GM21447 (cell line): ENCODE measurements around the gene STARD13.
A peak's percentile ranks its signal among the peaks of the same experiment; 100 is the strongest.

Source experiments
- ATAC-seq: cut with Tn5 transposase; IDR thresholded peaks from one replicate; pipeline ENCODE4 v1.9.1; 2021; ENCODE audit not compliant: unreplicated experiment

STARD13 gene

DNA sequence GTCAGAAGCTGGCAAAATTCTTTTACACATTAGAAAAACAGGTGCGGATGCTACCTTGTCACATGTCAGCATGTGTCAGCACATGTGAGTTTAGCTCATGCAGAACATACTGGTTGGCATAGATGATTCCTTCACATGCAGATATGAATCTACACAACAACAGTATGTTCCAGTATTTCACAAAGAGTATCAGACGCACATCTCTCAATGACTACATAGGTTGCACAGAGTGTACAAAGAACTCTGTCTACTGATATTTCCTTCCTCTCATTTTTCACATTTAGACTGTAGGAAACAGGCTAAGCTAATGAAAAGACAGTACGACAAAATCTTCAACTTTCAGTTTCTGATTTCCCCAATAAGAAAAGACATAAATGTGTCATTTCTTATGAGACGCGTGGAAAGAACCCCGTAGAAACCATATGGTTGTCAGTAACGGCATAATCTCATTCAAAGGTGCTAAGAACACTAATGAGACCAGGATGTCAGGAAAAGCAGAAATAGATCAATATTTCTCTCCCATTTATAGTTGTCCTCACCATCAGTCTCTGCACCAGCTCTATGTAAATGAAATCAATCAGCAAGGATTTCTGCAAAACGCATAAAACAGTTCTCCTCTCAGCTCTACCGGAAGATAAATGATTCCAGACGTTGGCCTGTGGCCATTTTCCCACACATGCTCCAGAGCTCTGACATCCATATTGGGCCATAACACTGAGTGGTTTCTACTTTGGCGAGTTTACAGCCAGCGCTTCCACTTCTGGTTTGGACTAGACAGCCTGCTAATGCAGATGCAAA, 81.2 kb downstream of the STARD13 start:
- peak; percentile 35 for ATAC-seq

DNA sequence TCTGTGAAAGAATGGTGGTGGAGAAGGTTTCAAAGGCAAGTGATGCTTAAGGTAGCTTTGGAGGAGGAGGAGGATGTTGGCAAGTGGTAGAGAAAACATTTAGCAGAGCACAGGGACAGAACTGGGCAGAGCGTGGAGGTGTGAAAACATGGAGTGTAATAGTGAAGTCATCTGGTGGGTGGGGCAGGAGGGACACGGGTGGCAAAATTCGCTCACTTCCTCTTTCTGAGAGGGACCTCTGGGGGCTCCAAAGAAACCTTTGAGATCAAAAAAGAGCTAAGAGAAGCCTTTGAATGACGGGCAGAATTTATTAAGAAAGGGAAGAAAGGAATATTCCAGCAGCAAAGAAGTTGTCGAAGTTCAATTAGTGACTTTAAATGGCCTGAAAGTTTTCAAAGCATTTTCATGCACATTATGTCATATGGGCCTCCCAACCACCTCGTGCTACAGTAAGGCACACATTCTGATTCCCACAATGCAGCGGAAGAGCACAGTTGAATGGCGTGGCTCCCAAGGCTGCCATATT, 82.8 kb downstream of the STARD13 start:
- no peak for ATAC-seq

DNA sequence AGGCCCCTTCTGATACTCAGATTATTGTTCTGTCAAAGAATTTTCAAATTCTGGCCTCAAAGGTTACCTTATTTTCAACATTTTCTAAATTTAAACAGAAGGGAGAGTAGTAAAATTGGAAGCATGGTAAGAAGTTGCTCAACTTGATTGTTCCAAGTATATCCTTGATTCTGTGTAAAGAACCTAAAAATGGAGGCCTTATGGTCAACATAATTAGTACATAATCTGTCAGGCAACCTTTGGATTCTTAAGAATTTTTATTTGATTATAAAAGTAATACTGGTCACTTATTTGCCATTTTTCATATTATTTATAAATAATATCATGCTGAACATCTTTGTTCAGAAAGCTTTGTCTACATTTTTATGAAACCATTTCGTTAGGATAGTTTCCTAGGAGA, 83.9 kb downstream of the STARD13 start:
- ATAC-seq = no peak

DNA sequence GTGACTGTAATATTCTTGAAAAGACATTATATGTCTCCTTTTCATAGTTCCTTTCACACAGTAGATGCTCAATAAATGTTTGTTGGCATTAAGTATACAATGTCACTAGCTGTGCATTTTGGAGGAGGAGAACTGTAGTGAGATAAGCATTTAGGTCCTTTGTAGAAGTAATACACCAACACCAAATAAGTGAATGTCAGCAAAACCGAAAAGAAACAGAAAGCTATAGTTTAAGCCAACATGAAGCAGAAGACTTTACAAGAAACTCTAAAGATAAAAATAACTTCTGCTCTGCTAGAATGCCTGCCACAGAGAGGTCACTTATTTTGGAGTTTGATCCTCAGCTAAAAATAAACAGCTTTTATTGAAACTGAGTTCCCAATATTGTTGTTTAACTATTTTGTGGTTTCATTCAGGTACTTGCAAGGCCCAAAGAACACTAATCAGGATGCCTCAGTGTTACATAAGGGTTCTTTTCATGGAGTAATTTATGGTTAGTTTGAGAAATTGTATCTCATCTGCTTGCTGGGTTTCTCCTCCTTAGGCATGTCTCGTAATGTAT, 86.2 kb downstream of the STARD13 start:
- ATAC-seq = no peak

- no peak for ATAC-seq
Measured at GRCh38 chr13:33197541-33197971, 88.0 kb downstream of the STARD13 start.

DNA sequence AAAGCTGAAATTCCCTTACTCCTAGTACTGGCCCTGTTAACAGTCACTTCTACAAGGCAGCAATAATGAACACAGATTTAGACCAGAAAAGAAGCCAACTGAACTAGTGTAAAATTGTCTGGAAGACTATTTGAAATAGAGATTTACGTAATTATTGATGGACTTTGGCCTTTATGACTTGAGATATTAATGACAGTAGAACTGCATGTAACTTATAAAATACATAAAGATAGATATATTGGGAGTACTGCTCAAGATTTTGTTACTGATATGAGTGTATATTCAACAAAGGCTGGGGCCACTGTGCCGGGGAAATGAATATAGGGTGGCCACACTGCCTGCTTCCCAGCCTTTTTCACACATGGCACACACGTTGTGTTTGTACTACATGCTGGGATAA, 88.8 kb downstream of the STARD13 start:
- no peak for ATAC-seq

- ATAC-seq = no peak
Measured at GRCh38 chr13:33195693-33196464, 89.7 kb downstream of the STARD13 start.

- peak; percentile 76 for ATAC-seq
Measured at GRCh38 chr13:33194820-33195692, 90.5 kb downstream of the STARD13 start.

GRCh38 chr13:33193428-33193974, 92.1 kb downstream of the STARD13 start:
- no peak for ATAC-seq

DNA sequence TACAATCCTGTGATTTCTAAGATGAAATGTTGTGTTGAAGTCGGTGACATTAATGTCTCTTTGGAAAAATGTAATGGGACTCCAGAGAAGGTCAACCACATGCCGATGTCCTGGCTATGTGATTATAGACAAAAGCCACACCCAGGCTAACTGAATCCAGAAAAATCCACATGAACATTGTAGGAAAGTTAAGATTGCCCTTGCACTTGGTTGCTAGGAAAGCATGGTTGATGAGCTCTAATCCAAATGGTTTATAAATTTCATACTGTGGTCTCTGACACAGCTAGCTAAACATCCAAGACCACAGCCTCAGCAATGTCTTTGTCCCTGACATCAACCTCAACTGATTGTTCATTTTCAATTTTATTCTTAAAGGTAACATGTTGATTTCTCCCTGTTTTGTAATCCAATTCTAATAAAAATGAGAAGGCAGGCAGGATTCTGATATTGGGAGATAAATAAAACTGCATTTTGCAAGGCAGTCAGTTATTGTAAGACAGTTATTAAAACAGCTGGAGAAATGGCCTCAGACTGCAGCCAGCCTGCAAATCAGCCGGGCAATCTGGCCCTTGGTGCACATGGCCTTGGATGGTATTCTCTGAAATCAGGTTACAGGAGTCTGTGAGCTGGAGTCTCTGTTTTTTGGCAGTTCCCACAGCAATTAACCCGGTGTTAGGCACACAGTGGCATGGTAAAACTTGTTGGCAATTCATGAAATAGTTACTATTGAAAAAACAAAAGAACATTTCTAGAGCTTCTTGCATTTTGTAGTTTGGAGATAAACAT, 93.9 kb downstream of the STARD13 start:
- ATAC-seq = no peak

DNA sequence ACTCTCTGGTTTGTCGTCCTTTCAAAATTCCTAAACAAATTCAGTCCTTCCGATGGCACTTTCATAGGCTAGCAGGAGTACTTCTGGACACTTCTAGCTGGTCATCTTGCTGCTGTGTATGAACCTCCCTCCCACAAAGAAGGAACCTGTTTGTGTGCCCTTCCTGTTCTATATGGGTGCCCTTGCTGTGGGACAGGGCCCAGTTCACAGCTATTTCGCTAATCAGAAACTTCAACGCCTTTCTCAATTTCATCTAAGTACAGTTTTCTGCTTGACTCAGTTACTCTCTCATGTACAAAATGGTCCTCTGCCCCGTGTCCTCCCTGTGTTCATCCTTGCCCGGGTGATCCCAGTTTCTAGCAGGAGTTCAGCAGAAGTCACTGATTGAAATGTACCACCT, 96.1 kb downstream of the STARD13 start:
- no peak for ATAC-seq

DNA sequence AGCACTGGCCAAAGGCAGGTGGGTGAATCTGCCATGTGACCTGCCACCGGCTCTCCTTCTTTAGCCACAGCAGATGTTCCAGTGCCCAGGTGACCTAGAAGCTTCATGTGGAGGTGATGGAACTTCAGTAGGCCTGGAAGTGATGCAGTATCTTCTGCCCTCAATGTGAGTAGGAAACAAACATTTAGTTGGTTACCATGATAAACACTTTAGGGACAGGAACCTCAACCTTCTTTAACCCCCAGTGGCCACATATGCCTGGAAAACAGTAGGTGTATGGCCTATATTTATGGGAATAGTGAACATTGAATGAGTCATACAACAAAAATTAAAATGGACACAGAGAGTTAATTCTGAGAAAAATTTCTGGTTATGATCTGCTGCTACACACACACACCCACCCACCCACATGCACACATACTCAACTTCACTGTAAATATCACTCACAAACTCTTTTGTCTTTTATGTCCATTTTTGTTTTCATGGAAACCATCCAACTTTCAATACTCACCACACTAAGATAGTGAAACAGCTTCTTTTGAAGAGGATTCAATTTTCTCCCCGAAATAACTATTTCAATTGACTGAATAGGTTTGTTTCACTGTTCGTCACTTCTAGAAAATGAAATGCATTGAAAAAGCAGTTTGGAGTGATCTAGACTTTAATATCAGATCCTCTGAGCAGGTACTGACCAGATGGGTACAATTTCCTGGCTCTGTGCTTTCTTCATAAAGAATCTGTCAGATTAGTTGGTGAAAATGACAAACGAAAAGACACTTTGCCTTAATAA, 97.3 kb downstream of the STARD13 start:
- ATAC-seq = peak; percentile 56

GRCh38 chr13:33186861-33187291, 98.7 kb downstream of the STARD13 start:
- ATAC-seq = no peak

DNA sequence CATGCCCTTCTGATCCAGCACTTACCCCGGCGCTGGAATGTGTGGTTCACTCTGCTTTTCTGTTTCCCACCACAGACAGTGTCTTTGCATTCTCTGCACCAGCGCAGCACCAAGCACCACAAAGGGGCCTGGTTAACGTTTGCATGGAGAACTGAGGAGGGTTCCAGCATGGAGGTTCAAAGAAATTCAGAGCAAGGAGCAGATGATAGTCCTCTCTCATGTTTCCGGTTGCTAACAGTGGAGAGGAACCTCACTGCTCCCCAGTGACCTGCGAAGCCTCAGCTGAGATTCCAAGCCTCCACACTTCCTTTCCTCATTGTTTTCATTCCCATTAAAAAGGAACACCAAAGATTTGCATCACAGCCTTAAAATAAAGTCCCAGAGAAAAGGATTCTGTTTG, 99.7 kb downstream of the STARD13 start:
- no peak for ATAC-seq

DNA sequence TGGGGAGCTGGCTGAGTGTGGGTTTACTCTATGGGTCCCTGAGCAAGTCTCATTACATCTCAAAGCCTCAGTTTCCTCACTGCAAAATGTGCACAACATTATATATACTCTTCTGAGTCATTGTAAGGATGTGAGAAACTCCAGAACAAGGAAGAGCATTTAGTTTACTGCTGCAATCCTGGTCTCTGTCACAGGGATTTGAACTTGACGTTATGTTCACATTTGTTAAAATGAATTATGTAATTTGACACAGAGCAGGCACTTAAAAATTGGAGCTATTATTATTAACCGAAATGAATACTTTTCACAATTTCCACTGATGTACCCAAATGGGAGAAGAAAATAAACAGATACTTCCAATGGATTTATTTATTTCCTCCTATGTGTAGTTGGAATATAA, 101.0 kb downstream of the STARD13 start:
- ATAC-seq = no peak

DNA sequence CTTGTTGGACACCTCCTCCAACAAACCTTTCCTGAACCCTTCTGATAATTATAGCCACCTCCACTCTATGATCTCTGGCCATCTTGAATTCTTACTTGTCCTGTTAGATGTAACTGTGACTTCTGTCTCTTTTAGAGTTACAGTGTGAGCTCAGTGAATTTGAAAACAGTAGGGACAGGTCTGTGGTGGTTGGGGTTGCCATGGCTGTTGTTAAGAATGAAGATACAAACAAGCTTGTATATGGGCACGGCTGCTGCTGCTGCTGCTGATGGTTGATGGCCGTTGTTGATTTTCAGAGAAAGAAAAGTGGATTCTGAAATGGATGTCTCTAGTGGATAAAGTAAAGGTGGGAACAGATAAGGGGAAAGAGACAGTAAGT, 101.5 kb downstream of the STARD13 start:
- ATAC-seq = no peak

DNA sequence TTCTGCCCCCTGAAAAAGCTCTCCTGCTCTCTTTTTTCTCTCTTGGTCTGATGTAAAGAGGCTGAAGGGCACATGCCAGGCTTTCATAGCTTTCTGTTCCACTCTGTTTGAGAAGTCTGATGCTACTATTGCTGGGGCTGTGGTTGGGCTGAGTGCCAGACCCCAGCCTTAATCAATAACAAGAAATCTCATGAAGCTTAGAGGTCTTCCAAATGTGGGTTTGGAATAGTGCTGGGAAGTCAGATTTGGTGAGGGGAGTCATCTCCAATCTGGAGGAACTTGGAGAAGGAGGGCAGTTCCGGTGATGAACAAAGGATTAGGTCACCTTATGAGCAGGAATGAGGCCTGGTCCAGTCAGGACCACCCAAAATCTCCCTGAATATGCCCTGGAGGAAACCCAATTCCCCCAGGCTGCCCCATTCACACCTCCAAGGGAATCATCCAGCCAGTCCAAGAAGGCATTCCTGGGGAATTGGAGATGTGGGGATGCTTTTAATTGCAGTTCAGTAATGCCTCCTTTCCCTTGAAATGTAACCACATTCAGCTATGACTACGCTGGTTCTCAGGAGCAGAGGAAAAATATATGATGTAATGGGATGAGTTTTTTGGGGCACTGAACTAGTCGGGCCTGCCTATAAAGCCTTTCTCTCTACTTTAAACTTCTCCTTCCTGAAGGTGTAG, 102.0 kb downstream of the STARD13 start:
- ATAC-seq = no peak

- ATAC-seq = no peak
Measured at GRCh38 chr13:33182729-33183128, 102.8 kb downstream of the STARD13 start.
